ENCODE measurements around the gene DOLK. TPM values are rescaled to one million over a fixed set of nuclear protein-coding genes. Genes with fewer than 3 reads are reported as not detected.
A peak's percentile ranks its signal among the peaks of the same experiment; 100 is the strongest.

The DOLK gene
- polyA plus RNA-seq, 3 donors, result 0.76 to 8.5 (median 7.0) TPM

GRCh38 chr9:128902351-128903078 is 44.9 kb downstream of the DOLK start:
- Histone ChIP-seq H4K20me1 (ENCODE audit: insufficient read depth, low read length) (peaks cover 16% of the 10 kb centered on the region), H3K4me1 (ENCODE audit: control insufficient read depth in 1 of 2, insufficient read depth in 2 of 2, low read length in 2 of 2) (peaks cover 28 to 32% of the 10 kb centered on the region in 2 donors), H3K4me3 (replicated peaks in 1 of 3; ENCODE audit: low read depth in 2 of 3, low read length in 3 of 3) (no peak overlapping the region), H3K9me3 (replicated peaks in 1 of 2; ENCODE audit: control insufficient read depth in 1 of 2, insufficient read depth in 1 of 2, low read length in 2 of 2) (no peaks in the 10 kb centered on the region), H3K4me2 (replicated peaks; ENCODE audit: extremely low read depth, low read length, poor library complexity, severe bottlenecking) (no peak overlapping the region), H3K79me2 (ENCODE audit: insufficient read depth, low read length) (peaks cover 6% of the 10 kb centered on the region), H3K9ac (ENCODE audit: insufficient read depth, low read length, poor library complexity, severe bottlenecking) (peak overlapping the region; percentile 29), H2AFZ (ENCODE audit: insufficient read depth, low read depth, low read length, poor library complexity, severe bottlenecking) (no peak overlapping the region), H3K27me3 (ENCODE audit: control insufficient read depth in 2 of 2, insufficient read depth in 2 of 2, low read length in 2 of 2) (no peaks in the 10 kb centered on the region), H3K36me3 (replicated peaks in 1 of 2; ENCODE audit: control insufficient read depth in 1 of 2, insufficient read depth in 2 of 2, low read length in 2 of 2) (peaks cover 3 to 14% of the 10 kb centered on the region in 2 donors), H3K27ac (ENCODE audit: low read depth in 1 of 2, low read length in 2 of 2) (no peak overlapping the region)
- H3K4me3 Mint-ChIP-seq, result peak overlapping the region in 1 of 2 donors; percentile 4
- intact Hi-C loops (cut with micrococcal nuclease), result no loop called here
- DNase-seq, result no peak
- 36% methylated on average over 18 of the region's 23 CpGs for WGBS (ENCODE audit: insufficient coverage)
- H3K36me3 Mint-ChIP-seq, result peaks cover 9 to 22% of the 10 kb centered on the region in 2 donors
- peaks cover 33% of the 10 kb centered on the region for H3K4me1 Mint-ChIP-seq
- H3K27ac Mint-ChIP-seq, result peak overlapping the region in 3 of 7 donors; percentile 41 to 76 (median 63)
- peaks cover 0 to 4% (median 0%) of the 10 kb centered on the region in 3 donors for H3K27me3 Mint-ChIP-seq (ENCODE audit: low read depth in 3 of 3)
- no peaks in the 10 kb centered on the region for H3K9me3 Mint-ChIP-seq
- no peak for TF ChIP-seq CTCF (IDR thresholded peaks at IDR 0.05)

- H3K4me1 Mint-ChIP-seq, result peaks cover 33% of the 10 kb centered on the region
- Histone ChIP-seq H3K4me1 (ENCODE audit: control insufficient read depth in 1 of 2, insufficient read depth in 2 of 2, low read length in 2 of 2) (peaks cover 28 to 32% of the 10 kb centered on the region in 2 donors), H3K27me3 (ENCODE audit: control insufficient read depth in 2 of 2, insufficient read depth in 2 of 2, low read length in 2 of 2) (no peaks in the 10 kb centered on the region), H3K9ac (ENCODE audit: insufficient read depth, low read length, poor library complexity, severe bottlenecking) (peak overlapping the region; percentile 29), H3K9me3 (replicated peaks in 1 of 2; ENCODE audit: control insufficient read depth in 1 of 2, insufficient read depth in 1 of 2, low read length in 2 of 2) (no peaks in the 10 kb centered on the region), H3K79me2 (ENCODE audit: insufficient read depth, low read length) (peaks cover 6% of the 10 kb centered on the region), H3K4me3 (replicated peaks in 1 of 3; ENCODE audit: low read depth in 2 of 3, low read length in 3 of 3) (no peak overlapping the region), H3K36me3 (replicated peaks in 1 of 2; ENCODE audit: control insufficient read depth in 1 of 2, insufficient read depth in 2 of 2, low read length in 2 of 2) (peaks cover 2 to 14% of the 10 kb centered on the region in 2 donors), H2AFZ (ENCODE audit: insufficient read depth, low read depth, low read length, poor library complexity, severe bottlenecking) (no peak overlapping the region), H4K20me1 (ENCODE audit: insufficient read depth, low read length) (peaks cover 16% of the 10 kb centered on the region), H3K27ac (ENCODE audit: low read depth in 1 of 2, low read length in 2 of 2) (no peak overlapping the region), H3K4me2 (replicated peaks; ENCODE audit: extremely low read depth, low read length, poor library complexity, severe bottlenecking) (no peak overlapping the region)
- 77% methylated on average over 4 of the region's 5 CpGs for WGBS (ENCODE audit: insufficient coverage)
- no peak for DNase-seq
- peaks cover 6 to 22% of the 10 kb centered on the region in 2 donors for H3K36me3 Mint-ChIP-seq
- H3K4me3 Mint-ChIP-seq, result peak overlapping the region in 1 of 2 donors; percentile 4
- TF ChIP-seq CTCF (IDR thresholded peaks at IDR 0.05), result no peak
- H3K9me3 Mint-ChIP-seq, result no peaks in the 10 kb centered on the region
- H3K27ac Mint-ChIP-seq, result no peak overlapping the region
- peaks cover 0 to 2% (median 0%) of the 10 kb centered on the region in 3 donors for H3K27me3 Mint-ChIP-seq (ENCODE audit: low read depth in 3 of 3)
- intact Hi-C loops (cut with micrococcal nuclease), result no loop called here
These were observed 45.6 kb downstream of the DOLK start for GRCh38 chr9:128901822-128902221.
